Activated CD4-positive, alpha-beta T cell treated with anti-CD3 and anti-CD28 coated beads, Interleukin-2, Interleukin-4, amounts not matched to agents 100 ng/mL and 50 ng/mL, durations not matched to agents 16 hours and 8 hours (primary cell): ENCODE measurements around the gene SLC5A12.

Experiments used
- DNase-seq: peaks from one replicate; pipeline ENCODE4 v3.0.0-alpha.2; 2020; ENCODE audit warnings: low spot score

Gene SLC5A12

DNA sequence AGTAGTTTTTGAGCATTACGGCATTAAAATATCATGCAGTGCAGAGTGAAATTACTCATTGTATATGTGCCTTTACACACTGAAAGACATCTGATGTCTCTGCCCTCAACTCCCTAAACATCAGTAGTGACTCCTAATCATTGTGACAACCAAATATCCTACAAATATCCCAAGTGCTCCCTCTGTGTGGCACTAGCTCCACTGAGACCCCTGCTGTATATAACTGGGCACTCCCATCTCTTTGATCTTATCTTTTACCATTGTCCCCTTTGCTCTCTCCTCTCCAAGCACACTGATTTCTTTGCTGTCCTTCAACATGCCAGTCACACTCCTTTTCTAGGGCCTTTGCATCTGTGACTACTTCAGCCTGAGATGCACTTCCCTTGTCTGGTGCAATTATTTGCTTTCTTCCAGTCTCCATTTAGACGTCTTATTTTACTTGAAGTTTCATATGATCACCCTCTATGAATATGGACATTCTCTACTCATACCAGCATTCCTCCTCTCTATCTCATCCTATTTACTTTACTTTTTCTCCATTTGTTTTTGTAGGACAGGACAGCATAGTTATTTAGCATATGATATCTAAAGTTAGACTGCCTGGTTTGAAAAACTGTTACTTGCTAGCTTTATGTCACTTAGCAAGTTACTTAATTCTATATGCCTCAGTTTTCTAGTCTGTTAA is 2.4 kb downstream of the SLC5A12 start:
- DNase-seq, result no peak

- DNase-seq, result no peak
Observed at GRCh38 chr11:26717771-26718170, 4.1 kb downstream of the SLC5A12 start.

DNA sequence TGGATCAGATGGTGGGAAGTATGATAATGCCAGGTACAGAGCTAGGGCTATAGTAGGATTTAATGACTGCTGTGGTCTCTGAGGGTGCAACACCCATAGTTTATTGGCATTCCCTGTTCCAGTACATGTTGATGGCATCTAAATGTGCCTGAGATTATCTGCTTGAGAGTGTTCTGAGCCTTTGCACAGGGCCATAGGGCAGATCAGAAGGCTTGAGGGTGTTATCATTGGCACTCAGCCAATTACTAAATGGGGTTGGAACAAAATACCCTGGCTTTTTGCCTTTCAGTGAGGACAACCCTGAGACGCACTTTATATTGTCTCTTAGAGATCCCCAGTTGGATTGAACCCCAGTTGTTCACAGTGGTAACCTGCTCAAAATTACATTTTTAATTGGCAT is 6.7 kb downstream of the SLC5A12 start:
- DNase-seq, result no peak

DNA sequence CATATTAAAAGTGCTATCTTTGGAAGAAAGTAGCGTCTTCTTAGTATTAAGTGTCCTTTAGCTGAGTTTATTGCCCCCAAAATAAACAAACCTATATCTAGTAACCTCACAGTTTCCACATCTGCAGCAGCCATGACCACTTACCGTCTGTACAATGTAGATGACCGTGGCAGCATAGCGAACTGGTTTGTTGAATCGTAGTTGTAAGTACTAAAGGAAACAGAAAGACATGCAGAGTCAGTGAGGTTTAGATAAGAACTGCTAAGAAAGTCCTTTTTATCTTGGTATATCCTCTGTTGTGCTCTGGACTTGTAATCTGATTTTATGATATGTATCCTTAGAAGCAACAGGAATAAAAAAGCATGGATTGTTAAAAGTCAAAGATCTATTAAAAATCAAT is 9.4 kb downstream of the SLC5A12 start:
- no peak for DNase-seq

GRCh38 chr11:26710489-26710888 is 11.4 kb downstream of the SLC5A12 start:
- no peak for DNase-seq

DNA sequence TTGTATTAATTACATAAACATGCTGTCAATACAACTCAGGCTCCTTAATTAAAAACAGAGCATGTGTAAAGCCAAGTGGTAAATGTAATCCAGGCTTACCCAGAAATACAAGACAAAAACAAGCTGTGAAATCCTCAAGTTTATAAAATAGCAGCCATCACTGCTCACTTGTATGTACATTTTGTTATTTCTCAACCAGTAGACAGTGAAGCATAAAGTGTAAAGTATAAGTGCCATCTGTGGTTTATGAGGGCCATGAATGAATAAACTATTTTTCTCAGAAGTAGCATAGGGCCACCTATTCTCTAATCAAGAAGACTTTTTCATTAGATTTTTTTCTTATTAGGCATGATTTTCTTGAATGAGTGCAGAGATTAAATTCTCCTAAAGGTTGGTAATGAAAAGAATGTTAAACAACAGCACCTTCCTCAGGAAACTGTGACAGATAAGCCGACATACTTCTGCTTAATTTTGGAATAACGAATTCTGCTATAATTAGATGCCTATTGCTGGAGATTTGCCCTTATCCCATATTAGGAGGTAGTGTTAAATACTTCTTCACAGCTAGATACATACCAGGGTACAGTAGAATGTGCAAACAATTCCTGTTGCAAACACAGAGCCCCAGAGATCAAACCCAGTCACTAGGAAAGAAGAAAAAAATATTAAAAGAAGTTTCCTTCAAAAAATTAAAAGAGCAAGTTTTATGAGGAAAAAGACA is 13.0 kb downstream of the SLC5A12 start:
- no peak for DNase-seq

- no peak for DNase-seq
Observed at GRCh38 chr11:26706181-26706580, 15.7 kb downstream of the SLC5A12 start.

- DNase-seq, result no peak
Observed at GRCh38 chr11:26704249-26704648, 17.6 kb downstream of the SLC5A12 start.

DNA sequence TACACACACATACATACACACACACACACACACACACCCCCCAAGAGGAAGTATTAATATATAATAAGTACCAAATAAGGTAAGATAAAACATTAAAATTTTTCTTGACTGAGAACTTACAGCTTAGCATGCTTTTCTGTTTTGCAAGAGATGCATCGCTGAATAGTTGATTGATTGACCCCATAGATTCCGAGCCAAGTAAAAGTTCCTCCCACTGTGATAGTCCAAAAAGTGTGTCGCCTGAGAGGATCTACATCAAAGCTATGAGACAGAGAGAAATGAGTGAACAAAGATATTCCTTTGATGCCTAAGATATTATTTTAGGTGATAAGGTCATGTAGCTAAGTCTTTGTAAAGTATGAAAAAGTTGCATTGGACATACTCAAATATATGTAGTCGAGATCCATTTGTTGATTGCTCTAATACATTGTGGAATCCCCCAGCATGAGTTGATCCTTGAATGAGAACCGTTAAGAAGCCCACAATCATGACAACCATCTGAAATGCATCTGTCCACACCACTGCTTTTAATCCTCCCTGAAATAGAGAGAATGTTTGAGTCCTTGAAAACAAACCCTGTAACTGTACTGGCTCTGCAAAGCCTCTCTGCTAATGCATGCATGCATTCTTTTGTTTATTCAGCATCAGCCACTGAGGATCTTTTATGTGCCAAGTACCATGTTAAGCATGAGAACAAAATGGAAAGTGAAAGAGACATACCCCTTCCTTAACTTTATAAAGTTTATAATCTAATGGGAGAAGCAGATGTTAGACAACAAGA is 18.3 kb downstream of the SLC5A12 start:
- DNase-seq, result no peak

- DNase-seq, result no peak
Observed at GRCh38 chr11:26702406-26702805, 19.5 kb downstream of the SLC5A12 start.

DNA sequence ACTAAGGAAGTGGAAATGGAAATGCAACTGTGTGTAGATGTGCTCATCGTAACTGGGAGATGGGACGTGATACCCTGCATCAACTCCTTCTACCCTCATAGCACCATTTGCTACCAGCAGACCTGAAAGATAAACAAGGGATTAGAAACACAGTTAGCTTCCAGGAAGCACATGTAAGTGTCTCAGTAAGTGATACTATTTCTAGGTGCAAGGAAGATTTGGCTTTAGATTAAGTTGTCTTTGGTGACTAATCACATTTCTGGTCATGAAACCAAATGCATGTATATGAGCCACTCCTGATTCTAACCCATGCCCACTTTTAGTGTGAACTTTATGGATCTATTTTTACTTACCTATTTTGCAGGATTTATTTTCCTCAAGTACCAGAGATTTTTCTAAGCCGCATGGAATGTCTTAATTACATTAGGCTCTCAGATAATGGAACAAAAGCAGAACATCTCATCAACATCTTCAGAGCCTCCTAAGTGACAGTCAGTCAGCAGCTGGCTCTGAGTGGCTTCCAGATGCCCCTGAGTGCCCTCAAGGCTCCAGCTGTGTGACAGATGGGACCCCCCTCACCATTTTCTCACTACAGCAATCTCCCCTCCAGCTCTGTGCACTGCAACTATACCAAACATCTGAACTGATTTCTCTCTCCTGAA is 21.2 kb downstream of the SLC5A12 start:
- no peak for DNase-seq

GRCh38 chr11:26698224-26698623 is 23.6 kb downstream of the SLC5A12 start:
- DNase-seq, result no peak

GRCh38 chr11:26696330-26696729 is 25.5 kb downstream of the SLC5A12 start:
- no peak for DNase-seq

DNA sequence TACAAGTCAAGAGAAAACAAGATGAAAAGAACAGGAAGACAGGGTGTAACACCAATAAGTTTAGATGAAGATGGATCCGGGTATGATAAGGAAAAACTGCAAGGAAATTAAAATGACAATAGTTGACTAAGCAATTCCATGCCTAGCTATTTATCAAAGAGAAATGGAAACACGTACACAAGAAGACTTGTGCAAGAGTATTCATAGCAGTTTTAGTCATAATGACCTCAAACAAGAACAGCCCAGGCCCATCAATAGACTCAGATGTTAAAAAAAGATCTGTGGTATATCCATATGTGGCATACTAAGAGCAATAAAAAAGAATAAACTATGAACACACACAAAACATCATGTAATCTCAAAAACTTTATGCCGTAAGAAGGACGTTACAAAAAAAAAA is 33.2 kb downstream of the SLC5A12 start:
- DNase-seq, result no peak

GRCh38 chr11:26687351-26687750 is 34.5 kb downstream of the SLC5A12 start:
- no peak for DNase-seq

GRCh38 chr11:26677566-26677965 is 44.3 kb downstream of the SLC5A12 start:
- DNase-seq, result no peak

DNA sequence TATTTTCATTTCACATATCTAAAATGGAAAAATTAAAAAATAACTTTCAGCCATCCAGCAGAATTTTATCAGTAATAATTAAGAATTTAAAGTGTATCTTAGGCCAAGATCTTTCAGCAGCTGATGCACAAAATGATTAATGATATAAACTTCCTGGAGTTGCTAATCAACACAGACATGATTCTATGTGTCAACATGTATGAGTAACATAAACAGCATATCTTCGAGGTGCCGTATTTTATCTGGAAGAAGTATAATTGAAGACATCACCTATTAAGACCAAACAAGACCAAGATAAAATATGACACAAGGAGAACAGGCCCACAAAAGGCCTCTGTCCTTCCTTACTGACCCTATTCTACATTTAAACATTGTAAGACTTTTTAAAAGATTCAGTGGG is 45.2 kb downstream of the SLC5A12 start:
- no peak for DNase-seq

DNA sequence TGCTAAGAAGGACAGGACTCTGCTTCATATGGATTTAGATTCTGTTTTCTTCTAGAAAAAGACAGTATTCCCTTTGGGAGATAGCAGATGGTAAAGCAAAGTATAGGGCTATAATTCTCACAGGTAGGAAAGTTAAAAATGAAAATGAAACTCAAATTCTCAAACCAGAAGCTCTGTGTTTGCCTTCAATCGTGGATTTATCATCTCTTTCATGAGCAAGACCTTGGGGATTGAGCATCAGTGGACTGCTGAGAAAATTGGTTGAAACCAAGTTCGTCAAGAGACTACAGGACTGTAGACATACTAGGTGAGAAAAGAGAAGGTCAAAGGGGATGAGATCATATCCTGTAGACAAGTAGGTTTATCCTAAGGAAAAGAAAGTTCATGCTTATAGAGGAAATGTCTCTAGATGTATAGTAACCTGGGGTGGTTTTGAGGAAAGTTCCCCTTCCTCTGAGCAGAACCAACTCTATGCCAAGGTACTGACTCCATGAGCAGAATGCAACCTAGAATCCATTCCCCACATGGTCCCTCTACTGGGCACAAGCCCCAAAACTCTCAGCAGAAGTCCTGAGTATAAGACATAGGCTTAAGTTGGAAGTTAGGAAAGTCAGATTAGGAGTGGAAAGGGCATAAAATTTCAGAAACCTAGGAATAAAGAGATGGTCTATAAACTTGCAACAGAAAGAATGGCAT is 46.5 kb downstream of the SLC5A12 start:
- no peak for DNase-seq

- no peak for DNase-seq
Observed at GRCh38 chr11:26665946-26666345, 55.9 kb downstream of the SLC5A12 start.

DNA sequence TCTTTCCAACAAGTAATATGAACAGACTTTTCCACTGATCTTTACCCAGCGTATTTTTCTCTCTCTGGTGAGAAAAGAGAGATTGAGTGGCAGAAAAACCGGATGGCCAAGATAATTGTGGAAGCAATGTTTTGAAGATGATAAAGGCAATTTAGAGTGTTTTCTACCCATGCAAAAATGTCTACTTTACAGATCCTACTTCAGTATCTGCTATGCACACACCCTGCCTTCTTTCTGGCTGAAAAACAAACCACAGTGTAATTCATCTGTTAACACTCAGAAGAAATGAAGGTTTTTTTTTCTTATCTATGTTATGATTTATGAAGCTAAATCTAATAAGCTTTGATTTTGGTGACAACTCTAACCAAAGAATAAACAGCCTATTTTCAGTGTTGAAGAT is 56.8 kb downstream of the SLC5A12 start:
- no peak for DNase-seq

- DNase-seq, result no peak
Observed at GRCh38 chr11:26662916-26663315, 58.9 kb downstream of the SLC5A12 start.

GRCh38 chr11:26655287-26655686 is 66.6 kb downstream of the SLC5A12 start:
- no peak for DNase-seq
